Panc1 (cell line): Measurements from ENCODE around the gene CEP120. TPM values are rescaled to one million over a fixed set of nuclear protein-coding genes. Genes with fewer than 3 reads are reported as not detected.

Source experiments
- total RNA-seq: library from RNA; stranded (reverse); gene quantifications from one replicate; pipeline ENCODE4 v1.2.1, GENCODE V29; 2021; ENCODE audit not compliant: unreplicated experiment

The CEP120 gene
- total RNA-seq, 1 experiment from 2014 or later, result 20.1 TPM

Other genes with a start within 250 kb of the CEP120 start
- gene CSNK1G3, start 88.8 kb upstream of the CEP120 start, total RNA-seq, result 40.8 TPM